Smooth muscle cell (in vitro differentiated cells): ENCODE data around the gene CHRD. TPM values are rescaled to one million over a fixed set of nuclear protein-coding genes. Genes with fewer than 3 reads are reported as not detected.

Experiments
- DNase-seq: peaks from one replicate; lab custom pipeline; 2025; ENCODE audit not compliant: unreplicated experiment; lab: John Stamatoyannopoulos, UW
- H2AFZ ChIP-seq: fragments of 200-600 bp; sonication (generic); 2 replicates; pipeline ENCODE4 v1.6.0; 2016; ENCODE audit warnings: antibody characterized with exemption, low read depth, mild to moderate bottlenecking
- H3F3A ChIP-seq: fragments of 200-600 bp; sonication (generic); 2 replicates; pipeline ENCODE4 v1.6.0; 2017; ENCODE audit warnings: antibody characterized with exemption, low read depth
- H3K27ac ChIP-seq: fragments of 200-600 bp; sonication (generic); 2 replicates; pipeline ENCODE4 v1.5.1; 2016; ENCODE audit warnings: low read depth, mild to moderate bottlenecking
- H3K27me3 ChIP-seq: fragments of 200-600 bp; sonication (generic); 2 replicates; pipeline ENCODE4 v1.6.1; 2016; ENCODE audit warnings: low read depth, mild to moderate bottlenecking
- H3K36me3 ChIP-seq: fragments of 200-600 bp; sonication (generic); 2 replicates; pipeline ENCODE4 v1.5.1; 2016; ENCODE audit warnings: low read depth
- H3K4me1 ChIP-seq: fragments of 200-600 bp; sonication (generic); 2 replicates; pipeline ENCODE4 v1.5.1; 2016; ENCODE audit warnings: low read depth
- H3K4me2 ChIP-seq: fragments of 200-600 bp; sonication (generic); 2 replicates; pipeline ENCODE4 v1.6.0; 2016; ENCODE audit warnings: mild to moderate bottlenecking
- H3K4me3 ChIP-seq: fragments of 200-600 bp; sonication (generic); 2 replicates; pipeline ENCODE4 v1.5.1; 2016; ENCODE audit warnings: mild to moderate bottlenecking
- H3K79me2 ChIP-seq: fragments of 200-600 bp; sonication (generic); 2 replicates; pipeline ENCODE4 v1.6.0; 2016; ENCODE audit warnings: low read depth, mild to moderate bottlenecking
- H3K9ac ChIP-seq: fragments of 200-600 bp; sonication (generic); 2 replicates; pipeline ENCODE4 v1.6.0; 2016; ENCODE audit warnings: low read depth
- H3K9me3 ChIP-seq: fragments of 200-600 bp; sonication (generic); replicated peaks from 2 replicates; pipeline ENCODE4 v1.5.1; 2016; ENCODE audit warnings: low read depth
- H4K20me1 ChIP-seq: fragments of 200-600 bp; sonication (generic); 2 replicates; pipeline ENCODE4 v1.6.0; 2016; ENCODE audit warnings: low read depth
- CTCF ChIP-seq: fragments of 200-600 bp; sonication (generic); IDR thresholded peaks from 2 replicates; pipeline ENCODE4 v1.5.1; 2017; ENCODE audit warnings: borderline replicate concordance, mild to moderate bottlenecking, antibody characterized with exemption; ENCODE audit not compliant: insufficient read depth, poor library complexity, severe bottlenecking
- WGBS: methylation state at CpG from one replicate; pipeline ENCODE4 v1.1.7; 2016; ENCODE audit warnings: low lambda C conversion rate; 5-methylcytosine and 5-hydroxymethylcytosine counted together
- polyA plus RNA-seq: library from polyadenylated mRNA; unstranded; fragments of >200 nt; fragmentation: Nextera tagmentation; extraction: Ambion mirVana; gene quantifications from 2 replicates; pipeline ENCODE4 v1.2.1, GENCODE V29; 2016
- total RNA-seq: library from RNA; depleted of rRNA; stranded (reverse); fragments of >200 nt; gene quantifications from 2 replicates; pipeline ENCODE4 v1.2.3, GENCODE V29; 2014

The CHRD gene
- total and polyA plus RNA-seq, 2 experiments from 2014 or later = 1.5 to 2.5 TPM

GRCh38 chr3:184345317-184346144, 34.3 kb upstream of the CHRD start:
- Histone ChIP-seq H3K79me2 (no peaks in the 10 kb centered on the region), H3F3A (peaks cover 17% of the 10 kb centered on the region), H3K9me3 (no peaks in the 10 kb centered on the region), H3K36me3 (no peaks in the 10 kb centered on the region), H3K27me3 (no peaks in the 10 kb centered on the region), H4K20me1 (peaks cover 34% of the 10 kb centered on the region), H3K4me2 (peak overlapping the region; percentile 67), H2AFZ (no peak overlapping the region), H3K4me1 (peaks cover 21% of the 10 kb centered on the region), H3K9ac (no peak overlapping the region), H3K27ac (peak overlapping the region; percentile 19), H3K4me3 (no peak overlapping the region)
- peak; percentile 40 for TF ChIP-seq CTCF
- WGBS = 39% methylated on average over 14 of the region's 14 CpGs
- no peak for DNase-seq

GRCh38 chr3:184346480-184347190, 33.2 kb upstream of the CHRD start:
- H3K79me2 ChIP-seq = no peaks in the 10 kb centered on the region
- H3K36me3 ChIP-seq = no peaks in the 10 kb centered on the region
- no peaks in the 10 kb centered on the region for H3K9me3 ChIP-seq
- no peak overlapping the region for H3K4me3 ChIP-seq
- WGBS = 97% methylated on average over 20 of the region's 20 CpGs
- no peak overlapping the region for H3K27ac ChIP-seq
- no peak overlapping the region for H2AFZ ChIP-seq
- peaks cover 21% of the 10 kb centered on the region for H3K4me1 ChIP-seq
- no peaks in the 10 kb centered on the region for H3K27me3 ChIP-seq
- no peak for TF ChIP-seq CTCF
- peaks cover 24% of the 10 kb centered on the region for H4K20me1 ChIP-seq
- DNase-seq = no peak
- peaks cover 17% of the 10 kb centered on the region for H3F3A ChIP-seq
- H3K9ac ChIP-seq = no peak overlapping the region
- H3K4me2 ChIP-seq = no peak overlapping the region

- H2AFZ ChIP-seq = no peak overlapping the region
These were observed 32.4 kb upstream of the CHRD start for GRCh38 chr3:184347321-184348056.

More at GRCh38 chr3:184347321-184348056, 32.4 kb upstream of the CHRD start:
- DNase-seq = no peak
- Histone ChIP-seq H3K4me2 (peak overlapping the region; percentile 25), H3F3A (peaks cover 17% of the 10 kb centered on the region), H3K36me3 (no peaks in the 10 kb centered on the region), H3K79me2 (no peaks in the 10 kb centered on the region), H3K27ac (peak overlapping the region; percentile 71), H4K20me1 (peaks cover 16% of the 10 kb centered on the region), H3K27me3 (no peaks in the 10 kb centered on the region), H3K9ac (no peak overlapping the region), H3K4me3 (no peak overlapping the region), H3K4me1 (peaks cover 21% of the 10 kb centered on the region), H3K9me3 (no peaks in the 10 kb centered on the region)
- no peak for TF ChIP-seq CTCF
- WGBS = 74% methylated on average over 12 of the region's 12 CpGs
